ENCODE measurements around the gene PPM1G.
"Not testable (repeated sequence)": the region's sequence is repeated elsewhere in the genome, so short reads cannot be mapped to it uniquely, and the experiment has no call there.

The PPM1G gene, protein sequence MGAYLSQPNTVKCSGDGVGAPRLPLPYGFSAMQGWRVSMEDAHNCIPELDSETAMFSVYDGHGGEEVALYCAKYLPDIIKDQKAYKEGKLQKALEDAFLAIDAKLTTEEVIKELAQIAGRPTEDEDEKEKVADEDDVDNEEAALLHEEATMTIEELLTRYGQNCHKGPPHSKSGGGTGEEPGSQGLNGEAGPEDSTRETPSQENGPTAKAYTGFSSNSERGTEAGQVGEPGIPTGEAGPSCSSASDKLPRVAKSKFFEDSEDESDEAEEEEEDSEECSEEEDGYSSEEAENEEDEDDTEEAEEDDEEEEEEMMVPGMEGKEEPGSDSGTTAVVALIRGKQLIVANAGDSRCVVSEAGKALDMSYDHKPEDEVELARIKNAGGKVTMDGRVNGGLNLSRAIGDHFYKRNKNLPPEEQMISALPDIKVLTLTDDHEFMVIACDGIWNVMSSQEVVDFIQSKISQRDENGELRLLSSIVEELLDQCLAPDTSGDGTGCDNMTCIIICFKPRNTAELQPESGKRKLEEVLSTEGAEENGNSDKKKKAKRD

GRCh38 chr2:27409321-27410073 lies at the start of gene PPM1G:
PPM1G (minus strand) TSS chr2:27409591; CDS start chr2:27409422, 169 bp downstream.
- DNase-seq = peak; percentile 80 to 91

DNA sequence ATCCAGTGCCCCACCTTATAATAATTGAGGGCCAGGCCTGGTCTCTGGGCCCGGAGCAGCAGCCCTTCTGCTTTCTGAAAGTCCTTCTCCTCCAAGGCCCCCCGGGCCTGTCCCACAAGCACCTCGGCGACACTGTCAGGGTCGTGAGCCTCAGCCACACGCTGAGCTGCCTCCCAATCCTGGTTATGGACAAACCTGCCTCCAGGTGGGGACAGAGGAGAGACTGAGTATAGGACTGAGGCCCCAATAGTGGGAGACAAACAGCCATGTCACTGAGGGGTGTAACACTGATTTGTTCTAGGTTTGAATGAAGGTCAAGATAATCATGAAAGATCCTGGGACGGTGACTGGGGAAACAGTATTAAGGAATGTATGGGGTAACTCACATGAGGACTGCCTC lies 44.6 kb upstream of the PPM1G start:
- DNase-seq = no peak

- DNase-seq = no peak
Measured at GRCh38 chr2:27451095-27451494, 41.7 kb upstream of the PPM1G start.

- no peak for DNase-seq
Measured at GRCh38 chr2:27448381-27448780, 39.0 kb upstream of the PPM1G start.

DNA sequence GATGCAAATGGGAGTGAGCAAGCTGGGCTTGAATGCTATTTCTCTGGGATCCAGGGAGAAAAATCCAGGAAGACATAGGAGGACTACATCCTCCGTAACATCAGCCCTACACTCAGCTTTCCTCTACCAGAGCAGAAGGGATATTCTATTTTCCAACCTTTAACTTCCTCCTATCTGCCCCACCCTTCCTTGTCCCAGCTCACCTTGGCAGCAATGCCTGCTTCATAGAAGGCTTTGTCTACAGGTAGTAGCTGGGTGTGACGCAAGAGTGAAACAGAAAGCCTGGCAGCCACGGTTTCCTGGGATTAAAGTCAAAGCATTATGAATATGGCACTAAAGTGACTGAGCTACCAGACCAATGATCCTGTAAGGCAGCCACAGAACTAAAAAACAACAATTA lies 36.7 kb upstream of the PPM1G start:
- no peak for DNase-seq

- DNase-seq = no peak
Measured at GRCh38 chr2:27445615-27446014, 36.2 kb upstream of the PPM1G start.

GRCh38 chr2:27445155-27445554 lies 35.8 kb upstream of the PPM1G start:
- no peak for DNase-seq

DNA sequence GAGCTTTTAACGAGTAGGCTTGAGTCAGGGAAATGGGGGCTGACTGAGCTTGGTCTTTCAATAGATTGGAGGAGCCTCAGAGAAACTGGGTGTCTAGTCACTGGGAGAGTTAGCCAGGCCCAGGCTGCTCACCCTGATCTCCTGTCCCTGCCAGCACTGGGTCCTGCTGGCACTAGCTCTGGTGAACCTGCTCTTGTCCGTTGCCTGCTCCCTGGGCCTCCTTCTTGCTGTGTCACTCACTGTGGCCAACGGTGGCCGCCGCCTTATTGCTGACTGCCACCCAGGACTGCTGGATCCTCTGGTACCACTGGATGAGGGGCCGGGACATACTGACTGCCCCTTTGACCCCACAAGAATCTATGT lies 33.5 kb upstream of the PPM1G start:
- DNase-seq = no peak

DNA sequence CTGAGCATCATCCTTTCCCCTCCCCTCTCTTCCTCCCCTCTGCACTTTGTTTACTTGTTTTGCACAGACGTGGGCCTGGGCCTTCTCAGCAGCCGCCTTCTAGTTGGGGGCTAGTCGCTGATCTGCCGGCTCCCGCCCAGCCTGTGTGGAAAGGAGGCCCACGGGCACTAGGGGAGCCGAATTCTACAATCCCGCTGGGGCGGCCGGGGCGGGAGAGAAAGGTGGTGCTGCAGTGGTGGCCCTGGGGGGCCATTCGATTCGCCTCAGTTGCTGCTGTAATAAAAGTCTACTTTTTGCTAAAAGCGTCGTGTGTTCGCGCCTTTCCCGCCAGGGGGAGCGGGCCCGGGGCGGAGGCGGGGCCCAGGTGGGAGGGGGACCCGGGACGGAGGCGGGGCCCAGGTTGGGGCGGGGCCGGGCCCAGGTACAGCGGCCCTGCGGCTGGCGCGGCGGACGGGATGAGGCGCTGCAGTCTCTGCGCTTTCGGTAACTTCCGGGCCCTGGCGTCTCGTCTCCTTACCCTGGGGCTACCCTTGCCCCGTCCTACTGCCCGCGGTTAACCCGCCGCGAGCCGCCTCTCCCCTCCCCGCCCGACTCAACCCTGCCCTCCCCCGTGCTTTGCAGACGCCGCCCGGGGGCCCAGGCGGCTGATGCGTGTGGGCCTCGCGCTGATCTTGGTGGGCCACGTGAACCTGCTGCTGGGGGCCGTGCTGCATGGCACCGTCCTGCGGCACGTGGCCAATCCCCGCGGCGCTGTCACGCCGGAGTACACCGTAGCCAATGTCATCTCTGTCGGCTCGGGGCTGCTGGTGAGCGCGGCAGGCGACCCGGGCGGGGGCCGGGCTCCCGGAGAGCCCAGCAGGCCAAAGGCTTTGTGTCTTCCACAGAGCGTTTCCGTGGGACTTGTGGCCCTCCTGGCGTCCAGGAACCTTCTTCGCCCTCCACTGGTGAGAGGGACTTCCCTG lies 32.8 kb upstream of the PPM1G start, which contains the start of gene KRTCAP3:
TSS of gene KRTCAP3 (plus strand) at position 424 of the 962 bp plus-strand sequence. CDS start at position 456, 32 bp downstream.
- no peak for DNase-seq

DNA sequence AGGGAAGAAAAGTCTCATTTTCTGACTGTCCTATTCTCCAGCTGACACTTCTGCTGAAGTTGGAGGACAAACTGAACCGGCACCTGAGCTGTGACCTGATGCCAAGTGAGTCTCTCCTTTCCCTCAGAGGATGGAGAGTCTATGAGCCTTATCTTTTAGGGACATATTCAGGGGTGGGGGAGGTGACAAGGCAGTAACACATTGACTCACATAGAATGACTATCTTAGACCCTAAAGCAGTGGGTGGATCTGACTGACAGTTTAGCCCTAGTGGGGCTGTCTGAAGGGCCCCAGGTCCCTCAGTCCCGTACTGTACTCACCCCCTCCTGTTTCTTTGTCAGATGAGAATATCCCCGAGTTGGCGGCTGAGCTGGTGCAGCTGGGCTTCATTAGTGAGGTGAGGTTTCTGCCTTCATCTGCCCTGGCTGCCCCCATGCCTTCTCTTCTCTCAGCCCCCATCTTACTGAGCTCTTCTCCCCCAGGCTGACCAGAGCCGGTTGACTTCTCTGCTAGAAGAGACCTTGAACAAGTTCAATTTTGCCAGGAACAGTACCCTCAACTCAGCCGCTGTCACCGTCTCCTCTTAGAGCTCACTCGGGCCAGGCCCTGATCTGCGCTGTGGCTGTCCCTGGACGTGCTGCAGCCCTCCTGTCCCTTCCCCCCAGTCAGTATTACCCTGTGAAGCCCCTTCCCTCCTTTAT lies 32.0 kb upstream of the PPM1G start:
- no peak for DNase-seq

- no peak for DNase-seq
Measured at GRCh38 chr2:27435628-27436027, 26.2 kb upstream of the PPM1G start.

DNA sequence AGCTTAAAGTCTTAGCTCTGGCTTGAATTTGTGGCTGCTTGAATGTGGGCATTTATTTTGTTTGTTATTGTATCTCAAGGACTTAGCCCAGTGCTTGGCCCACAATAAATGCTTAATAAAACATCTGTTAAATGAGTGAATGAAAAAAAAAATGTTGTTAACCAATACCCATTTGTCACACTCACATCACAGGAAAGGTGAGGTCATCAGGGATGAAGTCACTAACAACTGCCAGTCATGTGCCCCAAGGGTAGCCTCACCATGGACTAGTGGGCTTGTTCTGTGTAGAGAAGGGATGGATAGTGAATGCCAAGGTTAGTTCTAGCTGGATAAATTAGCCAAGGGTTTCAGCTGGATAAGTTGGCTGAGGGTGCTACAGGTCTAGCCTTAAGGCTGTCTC lies 22.0 kb upstream of the PPM1G start:
- peak in 1 of 2 donors; percentile 21 for DNase-seq

- peak; percentile 62 to 90 for DNase-seq
Measured at GRCh38 chr2:27428978-27429541, 19.7 kb upstream of the PPM1G start.

- peak; percentile 81 to 95 for DNase-seq
Measured at GRCh38 chr2:27428213-27428977, 19.0 kb upstream of the PPM1G start, which contains the start of gene NRBP1. NRBP1 (plus strand) TSS chr2:27428631; CDS start chr2:27433274, 4,643 bp downstream.

DNA sequence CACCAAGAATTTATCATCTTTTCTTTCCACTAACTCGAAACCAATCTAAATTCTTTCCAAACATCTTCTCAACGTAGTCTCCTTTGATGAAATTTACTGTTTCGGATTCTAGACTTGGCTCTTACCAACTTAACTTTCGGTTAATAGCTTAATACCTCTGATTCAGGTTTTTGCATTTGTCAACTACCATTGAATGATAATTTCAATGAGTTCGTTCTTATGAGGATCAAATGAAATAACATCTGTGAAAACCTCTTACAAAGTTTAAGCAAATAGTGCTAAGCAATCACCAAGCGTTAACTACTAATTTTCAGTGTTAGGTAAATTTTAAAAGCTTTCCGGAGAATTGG lies 18.4 kb upstream of the PPM1G start:
- DNase-seq = no peak

DNA sequence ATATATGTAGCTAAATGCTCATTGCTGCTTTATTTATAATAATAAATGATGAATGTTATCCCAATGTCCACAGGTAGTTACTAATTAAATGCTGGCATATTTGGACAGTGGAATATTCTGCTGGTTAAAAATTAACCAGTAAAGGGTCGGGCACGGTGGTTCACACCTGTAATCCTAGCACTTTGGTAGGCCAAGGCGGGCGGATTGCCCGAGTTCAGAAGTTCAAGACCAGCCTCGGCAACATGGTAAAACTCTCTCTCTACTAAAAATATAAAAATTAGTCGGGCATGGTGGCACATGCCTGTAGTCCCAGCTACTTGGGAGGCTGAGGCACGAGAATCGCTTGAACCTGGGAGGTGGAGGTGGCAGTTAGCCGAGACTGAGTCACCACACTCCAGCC lies 15.6 kb upstream of the PPM1G start:
- DNase-seq = not testable (repeated sequence)

- no peak for DNase-seq
Measured at GRCh38 chr2:27422958-27423357, 13.6 kb upstream of the PPM1G start.

DNA sequence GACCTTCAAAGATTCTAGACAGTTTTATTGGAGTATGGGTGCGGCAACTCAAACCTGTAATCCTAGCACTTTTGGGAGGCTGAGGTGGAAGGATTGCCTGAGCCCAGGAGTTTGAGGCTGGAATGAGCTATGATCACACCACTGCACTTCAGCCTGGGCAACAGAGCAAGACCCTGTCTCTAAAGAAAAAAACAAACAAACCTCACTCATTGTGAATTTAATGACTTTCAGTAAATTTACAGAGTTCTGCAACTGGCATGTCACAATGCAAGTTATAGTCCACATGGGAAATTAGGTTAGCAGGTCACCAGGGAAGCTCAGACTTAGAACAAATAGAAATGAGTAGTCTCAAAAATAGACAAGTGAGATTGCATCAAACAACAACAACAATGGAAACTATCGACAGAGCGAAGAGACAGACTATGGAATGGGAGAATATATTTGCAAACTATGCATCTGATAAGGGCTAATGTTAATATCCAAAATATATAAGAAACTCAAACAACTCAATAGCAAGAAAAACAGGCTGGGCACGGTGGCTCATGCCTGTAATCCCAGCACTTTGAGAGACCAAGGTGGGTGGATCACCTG lies 12.4 kb upstream of the PPM1G start:
- DNase-seq = no peak

- DNase-seq = no peak
Measured at GRCh38 chr2:27420996-27421395, 11.6 kb upstream of the PPM1G start.

DNA sequence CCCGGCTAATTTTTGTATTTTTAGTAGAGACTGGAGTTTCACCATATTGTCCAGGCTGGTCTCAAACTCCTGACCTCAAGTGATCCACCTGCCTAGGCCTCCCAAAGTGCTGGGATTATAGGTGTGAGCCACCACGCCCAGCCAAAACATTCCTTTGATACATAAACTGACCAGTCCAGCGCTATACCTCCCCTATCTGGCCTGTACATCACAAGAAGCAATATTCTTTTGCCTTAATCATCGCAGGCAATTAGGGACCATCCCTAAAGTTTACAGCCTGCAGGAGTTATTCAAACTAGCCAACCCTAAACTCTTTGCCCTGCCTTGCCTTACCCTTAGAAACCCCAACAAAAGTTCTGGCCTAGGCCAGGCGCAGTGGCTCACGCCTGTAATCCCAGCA lies 6.8 kb upstream of the PPM1G start:
- no peak for DNase-seq

Data from bone marrow (tissue), 2 donors.